Right atrium auricular region (tissue), 2 donors: ENCODE measurements around the gene DHODH. TPM values are rescaled to one million over a fixed set of nuclear protein-coding genes. Genes with fewer than 3 reads are reported as not detected.

ENCODE experiments used
- DNase-seq: peaks from one replicate; pipeline ENCODE4 v3.0.0-alpha.2; 2019; ENCODE audit warnings: low spot score
- H3K27ac ChIP-seq, 2 donors: fragments of 200-600 bp; sonication (generic); 1 replicate in 1 of 2; 2 replicates in 1 of 2; pipeline ENCODE4 v1.5.1; 2016 to 2019
- H3K27me3 ChIP-seq, 2 donors: fragments of 200-600 bp; sonication (generic); one replicate each; pipeline versions ENCODE4 v1.5.1 to v1.6.0; 2017 to 2019
- H3K36me3 ChIP-seq: fragments of 200-600 bp; sonication (generic); one replicate; pipeline ENCODE4 v1.5.1; 2016
- H3K4me1 ChIP-seq, 2 donors: fragments of 200-600 bp; sonication (generic); one replicate each; pipeline versions ENCODE4 v1.5.1 to v1.6.0; 2017 to 2019
- H3K4me3 ChIP-seq, 2 donors: fragments of 200-600 bp; sonication (generic); 1 replicate in 1 of 2; 2 replicates in 1 of 2; pipeline ENCODE4 v1.5.1; 2017 to 2019; ENCODE audit warnings: mild to moderate bottlenecking in 1 of 2, moderate library complexity in 1 of 2
- H3K9me3 ChIP-seq, 2 donors: fragments of 200-600 bp; sonication (generic); one replicate each; pipeline ENCODE4 v1.5.1; 2019
- CTCF ChIP-seq, 2 donors: fragments of 200-600 bp; sonication (generic); IDR thresholded peaks; one replicate each; pipeline ENCODE4 v1.5.1; 2019; ENCODE audit warnings: antibody characterized with exemption in 2 of 2
- total RNA-seq, 2 donors: library from RNA; depleted of rRNA; stranded (reverse); fragments of >200 nt; gene quantifications; one replicate each; pipeline ENCODE4 v1.1.0, GENCODE V29; 2016

DHODH gene
- total RNA-seq, 2 donors from 2014 or later, result 39.4 to 52.0 TPM

- H3K27ac ChIP-seq, result no peak overlapping the region
Observed at GRCh38 chr16:72042157-72042660, 33.7 kb downstream of the DHODH start.

GRCh38 chr16:72043058-72043457 is 34.5 kb downstream of the DHODH start:
- no peaks in the 10 kb centered on the region for H3K27me3 ChIP-seq
- H3K27ac ChIP-seq, result no peak overlapping the region
- H3K36me3 ChIP-seq, result peaks cover 22% of the 10 kb centered on the region
- H3K4me1 ChIP-seq, result no peaks in the 10 kb centered on the region
- no peak for TF ChIP-seq CTCF (IDR thresholded peaks at IDR 0.05)
- H3K4me3 ChIP-seq, result no peak overlapping the region
- H3K9me3 ChIP-seq, result no peaks in the 10 kb centered on the region
- no peak for DNase-seq

More at GRCh38 chr16:72042157-72042660, 33.7 kb downstream of the DHODH start:
- TF ChIP-seq CTCF (IDR thresholded peaks at IDR 0.05), result no peak
- Histone ChIP-seq H3K27me3 (no peaks in the 10 kb centered on the region), H3K36me3 (peaks cover 22% of the 10 kb centered on the region), H3K9me3 (no peaks in the 10 kb centered on the region), H3K4me3 (no peak overlapping the region), H3K4me1 (no peaks in the 10 kb centered on the region)
- DNase-seq, result no peak

GRCh38 chr16:72043539-72043938 is 35.0 kb downstream of the DHODH start:
- H3K27me3 ChIP-seq, result no peaks in the 10 kb centered on the region
- DNase-seq, result no peak
- no peak for TF ChIP-seq CTCF (IDR thresholded peaks at IDR 0.05)
- H3K27ac ChIP-seq, result no peak overlapping the region
- H3K4me3 ChIP-seq, result no peak overlapping the region
- no peaks in the 10 kb centered on the region for H3K4me1 ChIP-seq
- H3K36me3 ChIP-seq, result peaks cover 22% of the 10 kb centered on the region
- H3K9me3 ChIP-seq, result no peaks in the 10 kb centered on the region

- no peaks in the 10 kb centered on the region for H3K27me3 ChIP-seq
- H3K4me3 ChIP-seq, result no peak overlapping the region
- no peak overlapping the region for H3K27ac ChIP-seq
- H3K36me3 ChIP-seq, result peaks cover 22% of the 10 kb centered on the region
- no peaks in the 10 kb centered on the region for H3K4me1 ChIP-seq
- no peak for TF ChIP-seq CTCF (IDR thresholded peaks at IDR 0.05)
- peaks cover 0 to 4% of the 10 kb centered on the region in 2 donors for H3K9me3 ChIP-seq
- no peak for DNase-seq
Observed at GRCh38 chr16:72044296-72044695, 35.8 kb downstream of the DHODH start.

GRCh38 chr16:72044825-72045359 is 36.3 kb downstream of the DHODH start:
- DNase-seq, result no peak
- no peaks in the 10 kb centered on the region for H3K4me1 ChIP-seq
- no peaks in the 10 kb centered on the region for H3K27me3 ChIP-seq
- TF ChIP-seq CTCF (IDR thresholded peaks at IDR 0.05), result no peak
- no peak overlapping the region for H3K4me3 ChIP-seq
- H3K27ac ChIP-seq, result no peak overlapping the region
- H3K36me3 ChIP-seq, result peaks cover 22% of the 10 kb centered on the region
- peaks cover 0 to 5% of the 10 kb centered on the region in 2 donors for H3K9me3 ChIP-seq

GRCh38 chr16:72049110-72049509 is 40.6 kb downstream of the DHODH start:
- no peak for DNase-seq
- Histone ChIP-seq H3K36me3 (peaks cover under 1% of the 10 kb centered on the region), H3K27ac (no peak overlapping the region), H3K4me3 (no peak overlapping the region), H3K9me3 (peaks cover 0 to 5% of the 10 kb centered on the region in 2 donors), H3K27me3 (no peaks in the 10 kb centered on the region), H3K4me1 (no peaks in the 10 kb centered on the region)
- no peak for TF ChIP-seq CTCF (IDR thresholded peaks at IDR 0.05)
